Muscle of leg (tissue), 11 donors: ENCODE results near the gene YARS1. TPM values are rescaled to one million over a fixed set of nuclear protein-coding genes. Genes with fewer than 3 reads are reported as not detected.
"Not testable (repeated sequence)": the region's sequence is repeated elsewhere in the genome, so short reads cannot be mapped to it uniquely, and the experiment has no call there.

Source experiments
- DNase-seq: peaks from one replicate; pipeline ENCODE4 v3.0.0; 2013
- H3K27ac ChIP-seq: one replicate; pipeline ENCODE4 v1.5.1; 2013; ENCODE audit warnings: mild to moderate bottlenecking, low read length, control low read depth
- H3K27me3 ChIP-seq: one replicate; pipeline ENCODE4 v1.6.1; 2013; ENCODE audit warnings: low read length; ENCODE audit not compliant: control insufficient read depth, insufficient read depth
- H3K36me3 ChIP-seq: one replicate; pipeline ENCODE4 v1.6.1; 2013; ENCODE audit warnings: low read length; ENCODE audit not compliant: control insufficient read depth, insufficient read depth
- H3K4me1 ChIP-seq: one replicate; pipeline ENCODE4 v1.6.1; 2013; ENCODE audit warnings: low read length; ENCODE audit not compliant: control insufficient read depth, insufficient read depth
- H3K4me3 ChIP-seq: one replicate; pipeline ENCODE4 v1.5.1; 2013; ENCODE audit warnings: low read length, control low read depth
- H3K9me3 ChIP-seq: replicated peaks from 2 replicates; pipeline ENCODE4 v1.6.1; 2013; ENCODE audit warnings: low read depth, low read length; ENCODE audit not compliant: control insufficient read depth
- WGBS: methylation state at CpG from one replicate; pipeline ENCODE4 v1.1.5; 2013; ENCODE audit warnings: missing lambda C conversion rate; ENCODE audit not compliant: insufficient coverage; 5-methylcytosine and 5-hydroxymethylcytosine counted together
- polyA plus RNA-seq, 8 donors: library from polyadenylated mRNA; unstranded; fragments of 120-200 nt; gene quantifications; one replicate each; pipeline versions ENCODE4 v1.2.1 to v1.2.3, GENCODE V29; 2013; ENCODE audit warnings: inconsistent platforms in 1 of 8, low replicate concordance in 1 of 8; ENCODE audit not compliant: insufficient read length in 8 of 8, insufficient read depth in 1 of 8
- total RNA-seq: library from RNA; stranded (reverse); fragments of 120-200 nt; gene quantifications from one replicate; pipeline ENCODE4 v1.2.4, GENCODE V29; 2013

Gene YARS1
- total and polyA plus RNA-seq, 9 donors: 35.3 to 56.7 (median 43.4) TPM

- 1% methylated on average over 35 of the region's 51 CpGs for WGBS
- Histone ChIP-seq H3K9me3 (no peaks in the 10 kb centered on the region), H3K4me3 (peak overlapping the region; percentile 99), H3K4me1 (peaks cover 17% of the 10 kb centered on the region), H3K36me3 (no peaks in the 10 kb centered on the region), H3K27me3 (no peaks in the 10 kb centered on the region), H3K27ac (peak overlapping the region; percentile 98)
- peak; percentile 87 for DNase-seq
These were observed 943 bp upstream of the YARS1 start for GRCh38 chr1:32817815-32818786.

- H3K4me3 ChIP-seq: peak overlapping the region; percentile 99
- H3K36me3 ChIP-seq: no peaks in the 10 kb centered on the region
- peak overlapping the region; percentile 96 for H3K27ac ChIP-seq
- H3K27me3 ChIP-seq: no peaks in the 10 kb centered on the region
- H3K9me3 ChIP-seq: no peaks in the 10 kb centered on the region
- peak; percentile 57 for DNase-seq
- H3K4me1 ChIP-seq: peaks cover 17% of the 10 kb centered on the region
- WGBS: 0% methylated on average over 10 of the region's 15 CpGs
These were observed 441 bp downstream of the YARS1 start for GRCh38 chr1:32816676-32817158.

GRCh38 chr1:32813941-32814739 is 3.0 kb downstream of the YARS1 start:
- Histone ChIP-seq H3K27ac (no peak overlapping the region), H3K9me3 (no peaks in the 10 kb centered on the region), H3K4me3 (no peak overlapping the region), H3K4me1 (peaks cover 15% of the 10 kb centered on the region), H3K36me3 (peaks cover 21% of the 10 kb centered on the region), H3K27me3 (no peaks in the 10 kb centered on the region)
- no peak for DNase-seq
- WGBS: 94% methylated on average over 7 of the region's 11 CpGs

GRCh38 chr1:32811917-32812316 is 5.2 kb downstream of the YARS1 start:
- no peak for DNase-seq
- no peak overlapping the region for H3K27ac ChIP-seq
- H3K4me3 ChIP-seq: no peak overlapping the region
- WGBS: 86% methylated on average over 1 of the region's 3 CpGs
- peaks cover 33% of the 10 kb centered on the region for H3K36me3 ChIP-seq
- H3K9me3 ChIP-seq: no peaks in the 10 kb centered on the region
- H3K4me1 ChIP-seq: peaks cover 5% of the 10 kb centered on the region
- H3K27me3 ChIP-seq: no peaks in the 10 kb centered on the region

GRCh38 chr1:32811265-32811664 is 5.9 kb downstream of the YARS1 start:
- H3K4me1 ChIP-seq: peaks cover 5% of the 10 kb centered on the region
- no peaks in the 10 kb centered on the region for H3K9me3 ChIP-seq
- H3K4me3 ChIP-seq: no peak overlapping the region
- DNase-seq: no peak
- H3K27me3 ChIP-seq: no peaks in the 10 kb centered on the region
- H3K36me3 ChIP-seq: peaks cover 38% of the 10 kb centered on the region
- H3K27ac ChIP-seq: no peak overlapping the region
- WGBS: 83% methylated on average over 2 of the region's 9 CpGs

GRCh38 chr1:32810358-32810757 is 6.8 kb downstream of the YARS1 start:
- H3K9me3 ChIP-seq: no peaks in the 10 kb centered on the region
- no peak for DNase-seq
- 81% methylated on average over 4 of the region's 5 CpGs for WGBS
- H3K36me3 ChIP-seq: peaks cover 44% of the 10 kb centered on the region
- H3K4me1 ChIP-seq: no peaks in the 10 kb centered on the region
- no peak overlapping the region for H3K4me3 ChIP-seq
- no peak overlapping the region for H3K27ac ChIP-seq
- no peaks in the 10 kb centered on the region for H3K27me3 ChIP-seq

GRCh38 chr1:32808580-32808979 is 8.6 kb downstream of the YARS1 start:
- DNase-seq: no peak
- no CpG with 5 or more reads among the region's 4 CpGs for WGBS
- Histone ChIP-seq H3K9me3 (no peaks in the 10 kb centered on the region), H3K27ac (no peak overlapping the region), H3K27me3 (no peaks in the 10 kb centered on the region), H3K36me3 (peaks cover 49% of the 10 kb centered on the region), H3K4me3 (no peak overlapping the region), H3K4me1 (no peaks in the 10 kb centered on the region)

GRCh38 chr1:32806910-32807523 is 10.1 kb downstream of the YARS1 start:
- DNase-seq: no peak
- WGBS: 71% methylated on average over 4 of the region's 4 CpGs
- no peaks in the 10 kb centered on the region for H3K27me3 ChIP-seq
- H3K27ac ChIP-seq: no peak overlapping the region
- no peaks in the 10 kb centered on the region for H3K4me1 ChIP-seq
- H3K4me3 ChIP-seq: no peak overlapping the region
- H3K36me3 ChIP-seq: peaks cover 61% of the 10 kb centered on the region
- H3K9me3 ChIP-seq: no peaks in the 10 kb centered on the region

- Histone ChIP-seq H3K36me3 (peaks cover 61% of the 10 kb centered on the region), H3K4me1 (no peaks in the 10 kb centered on the region), H3K27ac (no peak overlapping the region), H3K27me3 (no peaks in the 10 kb centered on the region), H3K4me3 (no peak overlapping the region), H3K9me3 (no peaks in the 10 kb centered on the region)
- 96% methylated on average over 3 of the region's 6 CpGs for WGBS
- no peak for DNase-seq
These were observed 10.9 kb downstream of the YARS1 start for GRCh38 chr1:32806290-32806689.

GRCh38 chr1:32804460-32804859 is 12.7 kb downstream of the YARS1 start:
- H3K4me3 ChIP-seq, H3K9me3 ChIP-seq, DNase-seq, H3K4me1 ChIP-seq, H3K27ac ChIP-seq, H3K27me3 ChIP-seq: not testable (repeated sequence)
- H3K36me3 ChIP-seq: peaks cover 52% of the 10 kb centered on the region
- 95% methylated on average over 19 of the region's 30 CpGs for WGBS
